Endodermal cell (in vitro differentiated cells): ENCODE measurements around the gene LRRC49. TPM values are rescaled to one million over a fixed set of nuclear protein-coding genes. Genes with fewer than 3 reads are reported as not detected.

Source experiments
- DNase-seq: peaks from one replicate; pipeline ENCODE4 v3.0.0-alpha.2; 2017
- H3K27ac ChIP-seq: 2 replicates; pipeline ENCODE4 v1.5.1; 2013; ENCODE audit warnings: mild to moderate bottlenecking, low read depth, low read length, moderate library complexity
- H3K27me3 ChIP-seq: 2 replicates; pipeline ENCODE4 v1.6.1; 2013; ENCODE audit warnings: mild to moderate bottlenecking, low read length, moderate library complexity; ENCODE audit not compliant: insufficient read depth, control insufficient read depth, poor library complexity, severe bottlenecking
- H3K36me3 ChIP-seq: 2 replicates; pipeline ENCODE4 v1.7.0; 2013; ENCODE audit warnings: mild to moderate bottlenecking, low read length, moderate library complexity; ENCODE audit not compliant: control insufficient read depth, insufficient read depth
- H3K4me1 ChIP-seq: one replicate; pipeline ENCODE4 v1.7.0; 2013; ENCODE audit warnings: low read length; ENCODE audit not compliant: control insufficient read depth, insufficient read depth
- H3K4me3 ChIP-seq: 2 replicates; pipeline ENCODE4 v1.5.1; 2013; ENCODE audit warnings: mild to moderate bottlenecking, low read length, moderate library complexity
- H3K9ac ChIP-seq: 2 replicates; pipeline ENCODE4 v1.6.1; 2013; ENCODE audit warnings: mild to moderate bottlenecking, low read length, moderate library complexity; ENCODE audit not compliant: poor library complexity, severe bottlenecking; ENCODE audit errors: extremely low read depth
- H3K9me3 ChIP-seq: 2 replicates; pipeline ENCODE4 v1.6.1; 2013; ENCODE audit warnings: mild to moderate bottlenecking, low read length, moderate library complexity; ENCODE audit not compliant: control insufficient read depth
- H3K27ac Mint-ChIP-seq: 2 replicates; pipeline ENCODE4 v1.8.0; 2020; ENCODE audit warnings: mixed read lengths
- H3K27me3 Mint-ChIP-seq: 2 replicates; pipeline ENCODE4 v1.8.0; 2021; ENCODE audit warnings: mild to moderate bottlenecking, mixed read lengths; ENCODE audit not compliant: insufficient read depth
- H3K36me3 Mint-ChIP-seq: 2 replicates; pipeline ENCODE4 v1.8.0; 2020; ENCODE audit warnings: low read depth, mixed read lengths
- H3K4me1 Mint-ChIP-seq: 2 replicates; pipeline ENCODE4 v1.8.0; 2020; ENCODE audit warnings: mixed read lengths
- H3K4me3 Mint-ChIP-seq: 2 replicates; pipeline ENCODE4 v1.8.0; 2020; ENCODE audit warnings: mild to moderate bottlenecking, moderate library complexity, mixed read lengths
- H3K9me3 Mint-ChIP-seq: 2 replicates; pipeline ENCODE4 v1.8.0; 2020; ENCODE audit warnings: mild to moderate bottlenecking, mixed read lengths
- CTCF ChIP-seq: fragments of 200-600 bp; sonication (generic); conservative IDR thresholded peaks from 2 replicates; pipeline ENCODE4 v1.5.0; 2021; ENCODE audit warnings: antibody characterized with exemption, mild to moderate bottlenecking
- WGBS, 2 experiments: methylation state at CpG; one replicate each; pipeline versions ENCODE4 v1.1.5 to v1.1.7; 2013; ENCODE audit warnings: missing lambda C conversion rate in 2 of 2, mixed read lengths in 1 of 2; ENCODE audit not compliant: insufficient coverage in 1 of 2, insufficient read length in 1 of 2; 5-methylcytosine and 5-hydroxymethylcytosine counted together
- total RNA-seq, 2 donors: library from RNA; stranded (reverse); fragmentation: NEBNext Ultra II Directional in 1 of 2; extraction: Animal tissue kit (Norgen Biotek cat#: 25700) in 1 of 2; gene quantifications; 2 replicates in 1 of 2; 3 replicates in 1 of 2; pipeline ENCODE4 v1.2.1, GENCODE V29; 2021

Gene LRRC49
- total RNA-seq, 2 donors from 2014 or later, result 6.6 to 10.7 TPM

- peaks cover 15% of the 10 kb centered on the region for H3K4me1 Mint-ChIP-seq
- no peak for TF ChIP-seq CTCF
- H3K4me3 Mint-ChIP-seq, result peak within 1 kb of the TSS; percentile 78
- Histone ChIP-seq H3K27me3 (no peaks in the 10 kb centered on the region), H3K4me1 (no peaks in the 10 kb centered on the region), H3K9me3 (no peaks in the 10 kb centered on the region), H3K36me3 (peaks cover 14% of the 10 kb centered on the region), H3K4me3 (peak within 1 kb of the TSS; percentile 87), H3K9ac (peak within 1 kb of the TSS; percentile 45), H3K27ac (no peak within 1 kb of the TSS)
- H3K27ac Mint-ChIP-seq, result peak within 1 kb of the TSS; percentile 80
- peaks cover 8% of the 10 kb centered on the region for H3K27me3 Mint-ChIP-seq
- H3K9me3 Mint-ChIP-seq, result no peaks in the 10 kb centered on the region
- DNase-seq, result peak; percentile 87
- 1 to 3% methylated on average over 7 to 78 of the region's 78 CpGs for WGBS, 2 experiments
- H3K36me3 Mint-ChIP-seq, result peaks cover 19% of the 10 kb centered on the region
These were observed 38.5 kb upstream of the LRRC49 start, which contains the start of gene LARP6 for GRCh38 chr15:70853973-70854665. LARP6 (minus strand) TSS chr15:70854157; CDS start chr15:70854088, 69 bp downstream.

GRCh38 chr15:70854666-70854976 lies 38.0 kb upstream of the LRRC49 start:
- no peaks in the 10 kb centered on the region for H3K27me3 ChIP-seq
- Mint-ChIP-seq H3K36me3 (peaks cover 19% of the 10 kb centered on the region), H3K4me1 (peaks cover 15% of the 10 kb centered on the region), H3K27ac (peak overlapping the region; percentile 70), H3K9me3 (no peaks in the 10 kb centered on the region), H3K27me3 (peaks cover 8% of the 10 kb centered on the region), H3K4me3 (peak overlapping the region; percentile 78)
- H3K9me3 ChIP-seq, result no peaks in the 10 kb centered on the region
- peaks cover 14% of the 10 kb centered on the region for H3K36me3 ChIP-seq
- DNase-seq, result no peak
- no peak overlapping the region for H3K27ac ChIP-seq
- H3K4me1 ChIP-seq, result no peaks in the 10 kb centered on the region
- peak; percentile 14 for TF ChIP-seq CTCF
- H3K4me3 ChIP-seq, result peak overlapping the region; percentile 85
- 56 to 57% methylated on average over 4 of the region's 4 CpGs for WGBS, 2 experiments
- peak overlapping the region; percentile 45 for H3K9ac ChIP-seq

- no peaks in the 10 kb centered on the region for H3K4me1 ChIP-seq
- no peak overlapping the region for H3K27ac Mint-ChIP-seq
- no peaks in the 10 kb centered on the region for H3K9me3 ChIP-seq
- peaks cover 10% of the 10 kb centered on the region for H3K36me3 Mint-ChIP-seq
- WGBS, 2 experiments, result 85 to 94% methylated on average over 2 of the region's 2 CpGs
- H3K27me3 ChIP-seq, result no peaks in the 10 kb centered on the region
- H3K36me3 ChIP-seq, result peaks cover 9% of the 10 kb centered on the region
- no peak overlapping the region for H3K9ac ChIP-seq
- no peak overlapping the region for H3K4me3 Mint-ChIP-seq
- DNase-seq, result no peak
- H3K4me1 Mint-ChIP-seq, result peaks cover 15% of the 10 kb centered on the region
- no peaks in the 10 kb centered on the region for H3K9me3 Mint-ChIP-seq
- no peak overlapping the region for H3K27ac ChIP-seq
- no peak for TF ChIP-seq CTCF
- H3K4me3 ChIP-seq, result no peak overlapping the region
- H3K27me3 Mint-ChIP-seq, result peaks cover 8% of the 10 kb centered on the region
These were observed 36.9 kb upstream of the LRRC49 start for GRCh38 chr15:70855764-70856163.
